Endothelial cell of umbilical vein (primary cell): ENCODE measurements around the gene NRP2. TPM values are rescaled to one million over a fixed set of nuclear protein-coding genes. Genes with fewer than 3 reads are reported as not detected.

Experiments
- BruUV-seq: library from RNA; stranded (reverse); fragments of 400-500 nt; replicated peaks from 2 replicates; lab custom pipeline; 2021; lab: Mats Ljungman, UMichigan
- CTCF ChIA-PET: fragments of 300-600, 350-600 bp; sonication (Branson Sonifier 250); formaldehyde crosslinking; loops from one replicate; lab custom pipeline; 2021; ENCODE audit warnings: antibody characterized with exemption, inconsistent platforms; lab: Charles Lee
- POLR2A ChIA-PET: fragments of 300-600, 350-600 bp; sonication (Branson Sonifier 250); formaldehyde crosslinking; loops from one replicate; lab custom pipeline; 2021; ENCODE audit warnings: antibody characterized with exemption, inconsistent platforms; lab: Charles Lee
- DNase-seq: peaks from one replicate; pipeline ENCODE4 v3.0.0-alpha.2; 2011; ENCODE audit warnings: low read depth, low spot score
- FAIRE-seq: peaks from 2 replicates; lab custom pipeline; 2011; peaks lifted over from hg19 to GRCh38; lab: Jason Lieb, UNC
- H2AFZ ChIP-seq: 2 replicates; pipeline ENCODE4 v1.6.0; 2012; ENCODE audit warnings: low read depth, low read length, control low read depth, inconsistent platforms
- H3K27ac ChIP-seq: 2 replicates; pipeline ENCODE4 v1.5.1; 2011; ENCODE audit warnings: low read depth, mild to moderate bottlenecking, control low read depth, low read length, moderate library complexity; ENCODE audit not compliant: insufficient read depth
- H3K27me3 ChIP-seq, 2 experiments: 2 replicates each; pipeline versions ENCODE4 v1.6.0 to v1.6.1; 2011; ENCODE audit warnings: low read length in 2 of 2, mixed read lengths in 1 of 2; ENCODE audit not compliant: control insufficient read depth in 2 of 2, insufficient read depth in 2 of 2
- H3K36me3 ChIP-seq, 2 experiments: 2 replicates in 1 of 2; 3 replicates in 1 of 2; pipeline ENCODE4 v1.5.1; 2011; ENCODE audit warnings: low read length in 2 of 2, mild to moderate bottlenecking in 1 of 2, moderate library complexity in 1 of 2; ENCODE audit not compliant: control insufficient read depth in 2 of 2, insufficient read depth in 2 of 2; ENCODE audit errors: extremely low read depth in 1 of 2
- H3K4me1 ChIP-seq: 3 replicates; pipeline ENCODE4 v1.5.1; 2011; ENCODE audit warnings: mild to moderate bottlenecking, low read length; ENCODE audit not compliant: control insufficient read depth, insufficient read depth; ENCODE audit errors: extremely low read depth
- H3K4me2 ChIP-seq: 2 replicates; pipeline ENCODE4 v1.6.1; 2011; ENCODE audit warnings: low read length, control low read depth, mixed read lengths; ENCODE audit not compliant: insufficient read depth
- H3K4me3 ChIP-seq, 3 experiments: fragments of 200-600 bp in 1 of 3; sonication (generic), shearing (Covaris generic) in 1 of 3; replicated peaks in 1 of 3; 2 replicates each; pipeline ENCODE4 v1.5.1; 2011 to 2016; ENCODE audit warnings: control low read depth in 3 of 3, low read length in 3 of 3, mild to moderate bottlenecking in 2 of 3, inconsistent platforms in 1 of 3, low read depth in 1 of 3, moderate library complexity in 1 of 3; ENCODE audit not compliant: insufficient read depth in 1 of 3
- H3K79me2 ChIP-seq: 2 replicates; pipeline ENCODE4 v1.6.0; 2012; ENCODE audit warnings: low read length, inconsistent platforms; ENCODE audit not compliant: control insufficient read depth, insufficient read depth
- H3K9ac ChIP-seq: replicated peaks from 2 replicates; pipeline ENCODE3; 2011; ENCODE audit warnings: low read length, control low read depth; ENCODE audit not compliant: insufficient read depth; ENCODE audit errors: extremely low read depth
- H3K9me1 ChIP-seq: replicated peaks from 3 replicates; pipeline ENCODE4 v1.6.0; 2011; ENCODE audit warnings: mild to moderate bottlenecking, low read length; ENCODE audit not compliant: control insufficient read depth, insufficient read depth; ENCODE audit errors: extremely low read depth
- H3K9me3 ChIP-seq: replicated peaks from 2 replicates; pipeline ENCODE4 v1.5.1; 2012; ENCODE audit warnings: low read length, inconsistent platforms; ENCODE audit not compliant: control insufficient read depth, insufficient read depth
- H4K20me1 ChIP-seq: replicated peaks from 2 replicates; pipeline ENCODE3; 2011; ENCODE audit warnings: mild to moderate bottlenecking, low read length; ENCODE audit not compliant: control insufficient read depth, insufficient read depth; ENCODE audit errors: extremely low read depth
- CTCF ChIP-seq, 2 donors: IDR thresholded peaks; 1 replicate in 1 of 2; 2 replicates in 1 of 2; pipeline ENCODE4 v1.5.1; 2011; ENCODE audit warnings: low read length in 2 of 2, mild to moderate bottlenecking in 2 of 2, moderate library complexity in 2 of 2, control low read depth in 1 of 2, inconsistent platforms in 1 of 2, low read depth in 1 of 2; ENCODE audit not compliant: insufficient read depth in 1 of 2; ENCODE audit errors: extremely low read depth in 1 of 2
- EZH2 ChIP-seq: IDR thresholded peaks from 2 replicates; pipeline ENCODE4 v1.6.1; 2012; ENCODE audit warnings: borderline replicate concordance, low read depth, mild to moderate bottlenecking, moderate library complexity, low read length, inconsistent platforms; ENCODE audit not compliant: severe bottlenecking
- FOS ChIP-seq: IDR thresholded peaks from 2 replicates; pipeline ENCODE4 v1.6.1; 2011; ENCODE audit warnings: mild to moderate bottlenecking, low read length, moderate library complexity, borderline replicate concordance; ENCODE audit not compliant: insufficient read depth
- GATA2 ChIP-seq: IDR thresholded peaks from 2 replicates; pipeline ENCODE4 v1.7.0; 2011; ENCODE audit warnings: low read depth, mild to moderate bottlenecking, moderate library complexity, mixed read lengths, low read length; ENCODE audit not compliant: insufficient read length, insufficient read depth
- JUN ChIP-seq: IDR thresholded peaks from 2 replicates; pipeline ENCODE4 v1.6.1; 2011; ENCODE audit warnings: borderline replicate concordance, low read depth; ENCODE audit not compliant: insufficient read length, insufficient read depth
- MAX ChIP-seq: IDR thresholded peaks from 2 replicates; pipeline ENCODE4 v1.6.1; 2011; ENCODE audit not compliant: insufficient read depth, insufficient read length
- MYC ChIP-seq: IDR thresholded peaks from one replicate; pipeline ENCODE4 v1.6.1; 2011; ENCODE audit warnings: mild to moderate bottlenecking, low read depth, low read length
- POLR2A ChIP-seq: IDR thresholded peaks from 2 replicates; pipeline ENCODE4 v1.6.1; 2012; ENCODE audit warnings: low read depth, mild to moderate bottlenecking, control low read depth, low read length
- POLR2AphosphoS5 ChIP-seq: IDR thresholded peaks from 2 replicates; pipeline ENCODE4 v1.6.1; 2012; ENCODE audit warnings: low read depth, mild to moderate bottlenecking, control low read depth, low read length, moderate library complexity; ENCODE audit not compliant: insufficient read depth
- dilution Hi-C: fragments of 300-500 bp; cut with MboI; formaldehyde crosslinking; loops from one replicate; pipeline ENCODE4 v1.15.0; 2019; ENCODE audit warnings: low sequenced_read_pairs; ENCODE audit not compliant: extremely low pct_ligation_motif_present
- intact Hi-C: fragments of 100-400 bp; cut with micrococcal nuclease; formaldehyde crosslinking; loops from one replicate; pipeline ENCODE4 v1.10.0; 2022
- polyA plus RNA-seq, 4 experiments: library from polyadenylated mRNA; depleted of rRNA in 3 of 4; stranded (reverse) in 3 of 4; unstranded in 1 of 4; fragments of >200 nt; gene quantifications; 2 replicates each; pipeline versions ENCODE4 v1.2.1 to v1.2.3, GENCODE V29; 2011 to 2012; ENCODE audit warnings: missing spikeins in 1 of 4
- total RNA-seq: library from RNA; stranded (reverse); gene quantifications from 2 replicates; pipeline ENCODE4 v1.2.3, GENCODE V29; 2021

NRP2 gene
- total and polyA plus RNA-seq, 2 donors (not counting 3 experiments of a cell fraction or from before 2014, with no cell fraction given) = 160 to 240 TPM

- Histone ChIP-seq H3K9me1 (no peaks in the 10 kb centered on the region), H2AFZ (no peak overlapping the region), H3K9me3 (no peaks in the 10 kb centered on the region), H3K4me3 (no peak overlapping the region), H3K79me2 (no peaks in the 10 kb centered on the region), H3K9ac (no peak overlapping the region), H4K20me1 (no peaks in the 10 kb centered on the region), H3K27ac (no peak overlapping the region), H3K27me3 (peaks cover 10 to 13% of the 10 kb centered on the region in 2 experiments), H3K4me2 (no peak overlapping the region), H3K36me3 (no peaks in the 10 kb centered on the region), H3K4me1 (peaks cover 5% of the 10 kb centered on the region)
- no TSS peak for BruUV-seq
- POLR2A ChIA-PET = no interaction called here
- no peak for FAIRE-seq
- CTCF ChIA-PET = interaction anchor here (1.2 to 3.4 kb wide), 3 partner anchors 11 to 1671 kb away, joined by 7 to 11 read pairs (median 9); no protein-coding TSS in a partner anchor
- dilution Hi-C loops (no loop called here), intact Hi-C loops (no loop called here)
- DNase-seq = no peak
- TF ChIP-seq JUN = no peak
- TF ChIP-seq POLR2AphosphoS5 = no peak
- TF ChIP-seq FOS = no peak
- TF ChIP-seq GATA2 = no peak
- TF ChIP-seq CTCF (IDR thresholded peaks at IDR 0.05; ENCODE audit: extremely low read depth in 1 of 2, insufficient read depth in 1 of 2, low read depth in 1 of 2, low read length in 2 of 2) = no peak
- no peak for TF ChIP-seq EZH2
- TF ChIP-seq MAX = no peak
- no peak for TF ChIP-seq MYC
- no peak for TF ChIP-seq POLR2A
Observed at GRCh38 chr2:205816268-205816667, 134.0 kb downstream of the NRP2 start.
